HEK293 (cell line): ENCODE measurements around the gene CORO2B.

Source experiments
- CTCF ChIP-seq: fragments of 450-650 bp; formaldehyde crosslinking; IDR thresholded peaks from 2 replicates; pipeline ENCODE4 v1.5.1; 2016; ENCODE audit warnings: missing biosample characterization, missing genetic modification characterization
- INSM2 ChIP-seq: fragments of 450-650 bp; formaldehyde crosslinking; IDR thresholded peaks from 2 replicates; pipeline ENCODE4 v1.5.1; 2016; ENCODE audit warnings: missing biosample characterization, missing genetic modification characterization
- ZBTB1 ChIP-seq: fragments of 450-650 bp; formaldehyde crosslinking; IDR thresholded peaks from 2 replicates; pipeline ENCODE4 v1.5.1; 2016; ENCODE audit warnings: missing biosample characterization, missing genetic modification characterization
- TF ChIP-seq, protein P1 (sequence below): fragments of 450-650 bp; formaldehyde crosslinking; IDR thresholded peaks from 2 replicates; pipeline ENCODE4 v1.5.1; 2016; ENCODE audit warnings: missing biosample characterization, missing genetic modification characterization
- TF ChIP-seq, protein P2 (sequence below): fragments of 450-650 bp; formaldehyde crosslinking; IDR thresholded peaks from 2 replicates; pipeline ENCODE4 v1.5.1; 2016; ENCODE audit warnings: missing biosample characterization, missing genetic modification characterization

DNA sequence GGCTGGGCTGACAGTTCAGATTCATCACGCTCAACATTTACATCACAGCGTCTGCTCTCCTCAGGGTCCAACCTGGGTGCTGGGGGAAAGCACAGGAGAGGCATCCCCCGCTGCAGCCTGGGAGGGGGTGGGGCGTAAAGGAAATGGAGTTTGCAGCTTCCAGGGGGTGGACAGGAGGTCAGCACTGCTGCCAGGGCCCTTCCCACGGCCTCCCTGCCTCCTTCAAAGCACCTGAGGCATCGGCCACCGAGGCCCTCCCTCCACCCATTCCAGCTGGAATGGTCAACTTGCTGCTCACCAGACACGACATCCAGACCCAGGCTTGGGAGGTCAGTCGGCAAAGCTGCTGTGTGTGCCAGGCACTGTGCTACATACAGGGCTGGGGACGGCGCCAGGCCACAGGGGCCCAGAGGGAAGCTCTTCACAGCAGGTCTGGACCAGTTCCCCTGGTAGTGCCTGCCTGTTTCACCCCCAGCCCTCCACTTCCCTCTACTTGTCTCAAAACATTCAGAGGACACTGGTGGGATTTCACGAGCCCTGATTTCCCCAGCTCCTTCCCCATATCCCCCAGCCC, 121.2 kb downstream of the CORO2B start:
- TF ChIP-seq CTCF (no peak), ZBTB1 (tag by site-specific recombination) (no peak), INSM2 (tag by site-specific recombination) (no peak)
- TF ChIP-seq, protein P1, sequence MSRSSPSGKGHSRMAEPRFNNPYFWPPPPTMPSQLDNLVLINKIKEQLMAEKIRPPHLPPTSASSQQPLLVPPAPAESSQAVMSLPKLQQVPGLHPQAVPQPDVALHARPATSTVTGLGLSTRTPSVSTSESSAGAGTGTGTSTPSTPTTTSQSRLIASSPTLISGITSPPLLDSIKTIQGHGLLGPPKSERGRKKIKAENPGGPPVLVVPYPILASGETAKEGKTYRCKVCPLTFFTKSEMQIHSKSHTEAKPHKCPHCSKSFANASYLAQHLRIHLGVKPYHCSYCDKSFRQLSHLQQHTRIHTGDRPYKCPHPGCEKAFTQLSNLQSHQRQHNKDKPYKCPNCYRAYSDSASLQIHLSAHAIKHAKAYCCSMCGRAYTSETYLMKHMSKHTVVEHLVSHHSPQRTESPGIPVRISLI (tag by site-specific recombination), result no peak
- TF ChIP-seq, protein P2, sequence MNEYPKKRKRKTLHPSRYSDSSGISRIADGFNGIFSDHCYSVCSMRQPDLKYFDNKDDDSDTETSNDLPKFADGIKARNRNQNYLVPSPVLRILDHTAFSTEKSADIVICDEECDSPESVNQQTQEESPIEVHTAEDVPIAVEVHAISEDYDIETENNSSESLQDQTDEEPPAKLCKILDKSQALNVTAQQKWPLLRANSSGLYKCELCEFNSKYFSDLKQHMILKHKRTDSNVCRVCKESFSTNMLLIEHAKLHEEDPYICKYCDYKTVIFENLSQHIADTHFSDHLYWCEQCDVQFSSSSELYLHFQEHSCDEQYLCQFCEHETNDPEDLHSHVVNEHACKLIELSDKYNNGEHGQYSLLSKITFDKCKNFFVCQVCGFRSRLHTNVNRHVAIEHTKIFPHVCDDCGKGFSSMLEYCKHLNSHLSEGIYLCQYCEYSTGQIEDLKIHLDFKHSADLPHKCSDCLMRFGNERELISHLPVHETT (tag by site-specific recombination), result no peak
